GM19043 (cell line): ENCODE results near the gene SLC35F4.
"Not testable (repeated sequence)": the region's sequence is repeated elsewhere in the genome, so short reads cannot be mapped to it uniquely, and the experiment has no call there.

Source experiments
- ATAC-seq: cut with Tn5 transposase; IDR thresholded peaks from one replicate; pipeline ENCODE4 v1.9.1; 2021; ENCODE audit warnings: low read depth; ENCODE audit not compliant: unreplicated experiment

SLC35F4 gene

GRCh38 chr14:57812741-57813140 is 53.2 kb downstream of the SLC35F4 start:
- no peak for ATAC-seq

- no peak for ATAC-seq
Observed at GRCh38 chr14:57811998-57812546, 53.8 kb downstream of the SLC35F4 start.

- no peak for ATAC-seq
Observed at GRCh38 chr14:57809808-57810207, 56.1 kb downstream of the SLC35F4 start.

GRCh38 chr14:57797160-57797559 is 68.7 kb downstream of the SLC35F4 start:
- no peak for ATAC-seq

- no peak for ATAC-seq
Observed at GRCh38 chr14:57796556-57796955, 69.3 kb downstream of the SLC35F4 start.

GRCh38 chr14:57785058-57785457 is 80.8 kb downstream of the SLC35F4 start:
- ATAC-seq = no peak

- no peak for ATAC-seq
Observed at GRCh38 chr14:57771801-57772200, 94.1 kb downstream of the SLC35F4 start.

GRCh38 chr14:57769863-57770523 is 95.9 kb downstream of the SLC35F4 start:
- ATAC-seq = no peak

- no peak for ATAC-seq
Observed at GRCh38 chr14:57761800-57762199, 104.1 kb downstream of the SLC35F4 start.

GRCh38 chr14:57760896-57761295 is 105.0 kb downstream of the SLC35F4 start:
- no peak for ATAC-seq

GRCh38 chr14:57755018-57755521 is 110.8 kb downstream of the SLC35F4 start:
- ATAC-seq = no peak

- ATAC-seq = no peak
Observed at GRCh38 chr14:57754527-57754926, 111.4 kb downstream of the SLC35F4 start.

- no peak for ATAC-seq
Observed at GRCh38 chr14:57753821-57754220, 112.1 kb downstream of the SLC35F4 start.

- ATAC-seq = not testable (repeated sequence)
Observed at GRCh38 chr14:57752142-57752695, 113.7 kb downstream of the SLC35F4 start.

- ATAC-seq = no peak
Observed at GRCh38 chr14:57751400-57751799, 114.5 kb downstream of the SLC35F4 start.

- no peak for ATAC-seq
Observed at GRCh38 chr14:57749267-57749666, 116.6 kb downstream of the SLC35F4 start.

- no peak for ATAC-seq
Observed at GRCh38 chr14:57748279-57748678, 117.6 kb downstream of the SLC35F4 start.

- no peak for ATAC-seq
Observed at GRCh38 chr14:57747036-57747435, 118.9 kb downstream of the SLC35F4 start.

GRCh38 chr14:57746563-57746962 is 119.3 kb downstream of the SLC35F4 start:
- no peak for ATAC-seq

GRCh38 chr14:57739516-57739915 is 126.4 kb downstream of the SLC35F4 start:
- no peak for ATAC-seq

- ATAC-seq = no peak
Observed at GRCh38 chr14:57737598-57737997, 128.3 kb downstream of the SLC35F4 start.

- ATAC-seq = no peak
Observed at GRCh38 chr14:57736391-57736790, 129.5 kb downstream of the SLC35F4 start.
